ENCODE results near the gene PRR19.
A peak's percentile ranks its signal among the peaks of the same experiment; 100 is the strongest.

Gene PRR19

DNA sequence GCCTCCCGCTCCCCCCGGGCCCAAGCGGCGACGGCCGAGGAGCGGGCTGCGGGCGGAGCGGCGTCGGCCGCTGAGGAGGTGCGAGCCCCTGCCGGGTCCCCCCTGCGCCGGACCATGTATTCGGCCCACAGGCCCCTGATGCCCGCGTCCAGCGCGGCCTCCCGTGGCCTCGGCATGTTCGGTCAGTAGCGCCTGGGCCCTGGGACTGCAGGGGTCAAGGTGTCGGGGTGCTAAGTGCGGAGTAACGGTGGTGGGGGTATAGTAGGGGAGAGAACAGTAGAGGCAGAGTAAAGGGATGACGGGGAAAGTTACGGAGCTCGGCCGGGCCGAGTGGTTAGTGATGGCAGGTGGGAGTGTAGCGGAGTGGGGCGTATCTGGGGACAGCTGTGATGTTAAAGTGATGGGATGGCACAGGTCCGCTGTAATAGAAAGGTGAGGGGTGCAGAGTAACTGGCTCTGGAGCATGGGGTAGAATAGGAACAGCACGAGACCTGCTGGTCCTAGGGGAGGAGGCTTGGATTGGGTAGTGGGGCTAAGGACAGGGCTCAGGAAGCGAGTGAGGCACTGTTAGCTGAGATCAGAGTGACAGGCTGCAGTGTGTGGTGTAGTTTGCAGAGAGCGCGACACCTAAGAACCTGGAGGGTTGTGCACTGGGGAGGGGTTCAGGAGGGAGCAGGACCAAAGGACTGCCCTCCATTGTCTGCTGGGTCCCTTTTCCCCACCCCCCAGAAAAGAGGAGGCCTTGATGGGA lies 17.2 kb upstream of the PRR19 start:
- DNase-seq: peak; percentile 41

DNA sequence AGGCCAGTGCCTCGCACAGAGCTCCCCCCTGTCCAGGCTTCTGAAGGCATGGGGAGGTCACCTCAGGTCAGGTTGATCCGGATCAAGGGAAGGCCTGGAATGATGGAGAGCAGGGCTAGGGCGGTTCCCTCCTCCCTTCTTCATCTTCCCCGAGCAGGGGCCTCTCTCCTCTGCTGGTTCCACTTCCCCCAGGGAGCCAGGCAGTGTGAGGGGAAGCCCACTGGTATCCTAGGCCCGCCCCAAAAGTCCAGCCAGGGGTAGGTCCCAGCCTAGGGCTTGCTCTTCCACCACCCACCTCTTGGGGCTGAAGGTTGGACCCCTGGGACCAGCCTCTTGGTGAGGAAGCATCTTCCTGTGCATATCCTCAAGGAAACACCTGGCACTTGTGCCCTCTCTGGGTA lies 16.4 kb upstream of the PRR19 start:
- no peak for DNase-seq

DNA sequence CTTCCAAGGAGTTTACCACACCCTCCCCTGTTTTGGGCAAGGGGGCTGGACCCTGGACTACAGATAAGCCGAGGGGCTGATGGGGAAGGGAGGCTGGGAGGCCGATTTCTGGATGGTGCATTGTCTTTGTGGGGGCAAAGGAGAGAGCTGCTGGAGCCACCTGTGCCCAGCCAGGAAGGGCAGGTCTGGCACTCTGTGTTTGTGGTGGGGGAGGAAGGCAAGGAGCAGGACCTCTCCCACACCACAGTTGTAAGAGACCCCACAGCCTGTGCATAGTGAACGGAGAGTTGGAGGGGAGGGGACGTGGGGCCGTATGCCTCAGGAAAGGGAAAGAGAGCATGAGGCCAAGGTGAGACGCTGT lies 16.0 kb upstream of the PRR19 start:
- DNase-seq: no peak

DNA sequence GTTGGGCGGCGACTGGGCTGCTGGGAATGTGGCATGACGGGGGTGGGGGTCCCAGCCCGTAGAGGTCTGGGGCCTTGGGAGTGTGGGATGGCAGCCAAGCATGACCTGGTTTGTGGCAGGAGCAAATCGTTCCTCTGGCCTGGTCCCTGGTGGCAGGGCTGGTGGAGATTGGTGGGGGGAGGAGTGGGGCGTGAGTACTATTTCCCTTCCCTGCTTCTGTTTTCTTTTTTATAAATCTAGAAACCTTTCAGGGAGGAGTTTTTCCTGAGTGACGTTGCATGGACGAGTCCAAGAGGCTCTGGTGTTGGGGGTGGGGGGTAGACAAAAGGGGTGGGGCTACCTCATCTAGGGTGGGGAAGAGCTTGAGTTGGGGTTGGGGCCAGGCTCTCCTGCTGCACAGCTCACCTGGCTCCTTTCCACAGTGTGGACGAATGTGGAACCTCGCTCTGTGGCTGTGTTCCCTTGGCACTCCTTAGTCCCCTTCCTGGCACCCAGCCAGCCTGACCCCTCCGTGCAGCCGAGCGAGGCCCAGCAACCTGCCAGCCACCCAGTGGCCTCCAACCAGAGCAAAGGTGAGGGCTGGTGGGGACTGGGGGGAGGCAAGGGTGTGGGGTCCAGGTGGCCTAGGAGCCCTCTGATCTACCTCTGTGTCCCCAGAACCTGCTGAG lies 15.4 kb upstream of the PRR19 start:
- DNase-seq: no peak

DNA sequence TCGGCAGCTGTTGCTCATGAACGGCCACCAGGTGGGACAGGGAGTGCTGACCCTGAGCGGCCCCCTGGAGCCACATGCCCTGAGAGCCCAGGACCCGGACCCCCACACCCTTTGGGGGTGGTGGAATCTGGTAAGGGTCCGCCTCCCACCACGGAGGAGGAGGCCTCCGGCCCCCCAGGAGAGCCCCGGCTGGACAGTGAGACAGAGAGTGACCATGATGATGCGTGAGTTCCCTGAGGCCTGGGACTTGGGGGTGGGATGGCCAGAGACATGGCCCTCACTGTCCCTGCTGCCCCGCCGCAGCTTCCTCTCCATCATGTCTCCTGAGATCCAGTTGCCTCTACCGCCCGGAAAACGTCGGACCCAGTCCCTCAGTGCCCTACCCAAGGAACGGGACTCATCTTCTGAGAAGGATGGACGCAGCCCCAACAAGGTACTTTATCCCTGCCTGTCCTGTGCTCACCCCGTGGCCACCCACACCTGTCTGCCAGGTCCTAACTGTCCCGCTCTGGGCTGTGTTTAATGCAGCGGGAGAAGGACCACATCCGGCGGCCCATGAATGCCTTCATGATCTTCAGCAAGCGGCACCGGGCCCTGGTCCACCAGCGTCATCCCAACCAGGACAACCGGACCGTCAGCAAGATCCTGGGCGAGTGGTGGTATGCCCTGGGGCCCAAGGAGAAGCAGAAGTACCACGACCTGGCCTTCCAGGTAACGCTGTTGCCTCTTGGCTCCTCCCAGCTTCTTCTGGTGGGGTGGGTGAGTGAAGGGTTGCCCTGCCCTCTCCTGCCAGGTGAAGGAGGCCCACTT lies 14.7 kb upstream of the PRR19 start:
- no peak for DNase-seq

DNA sequence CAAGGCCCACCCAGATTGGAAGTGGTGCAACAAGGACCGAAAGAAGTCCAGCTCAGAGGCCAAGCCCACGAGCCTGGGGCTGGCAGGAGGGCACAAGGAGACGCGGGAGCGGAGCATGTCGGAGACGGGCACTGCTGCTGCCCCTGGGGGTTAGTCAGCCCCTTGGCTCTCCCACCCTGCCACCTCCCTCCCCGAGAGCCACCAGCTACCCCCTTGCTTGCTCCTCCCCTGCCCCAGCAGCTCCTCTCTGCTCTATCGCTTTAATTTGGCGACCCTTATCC lies 14.2 kb upstream of the PRR19 start:
- no peak for DNase-seq

DNA sequence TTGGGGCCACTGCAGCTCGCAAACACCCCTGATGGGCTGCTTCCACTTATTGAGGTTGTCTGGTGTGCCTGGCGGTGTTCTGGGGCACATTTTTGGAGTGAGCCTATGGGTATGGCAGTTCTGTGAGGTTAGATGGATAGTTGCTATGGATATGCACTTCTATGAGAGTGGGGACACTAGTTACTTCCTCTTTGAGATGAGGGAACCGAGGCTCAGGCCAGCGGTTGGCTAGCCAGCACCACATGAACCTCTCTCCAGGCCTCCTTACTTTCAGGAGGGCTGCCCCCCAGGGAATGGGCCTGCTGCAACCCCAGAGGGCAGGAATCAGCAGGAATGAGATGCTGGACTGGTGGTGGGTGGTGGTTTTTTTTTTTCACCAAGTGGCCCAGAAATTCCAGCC lies 13.5 kb upstream of the PRR19 start:
- DNase-seq: no peak

DNA sequence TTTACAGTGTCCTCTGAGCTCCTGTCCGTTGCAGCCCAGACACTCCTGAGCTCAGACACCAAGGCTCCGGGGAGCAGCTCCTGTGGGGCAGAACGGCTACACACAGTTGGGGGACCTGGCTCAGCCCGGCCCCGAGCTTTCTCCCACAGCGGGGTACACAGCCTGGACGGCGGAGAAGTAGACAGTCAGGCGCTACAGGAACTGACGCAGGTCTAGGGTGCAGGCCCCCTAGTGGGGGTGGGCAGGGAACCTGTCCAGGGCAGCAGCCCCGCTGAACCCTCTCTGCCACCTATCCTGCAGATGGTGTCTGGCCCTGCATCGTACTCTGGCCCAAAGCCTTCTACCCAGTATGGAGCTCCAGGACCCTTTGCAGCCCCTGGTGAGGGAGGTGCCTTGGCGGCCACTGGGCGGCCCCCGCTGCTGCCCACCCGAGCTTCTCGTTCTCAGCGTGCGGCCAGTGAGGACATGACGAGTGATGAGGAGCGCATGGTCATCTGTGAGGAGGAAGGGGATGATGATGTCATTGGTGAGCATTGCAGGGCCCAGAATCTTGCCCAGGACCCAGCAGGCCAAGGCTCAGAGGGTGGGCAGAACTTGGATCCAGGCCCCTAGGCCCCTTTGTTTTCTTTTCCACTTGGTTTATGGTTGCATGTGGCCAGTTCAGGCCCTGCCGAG lies 12.9 kb upstream of the PRR19 start:
- no peak for DNase-seq

DNA sequence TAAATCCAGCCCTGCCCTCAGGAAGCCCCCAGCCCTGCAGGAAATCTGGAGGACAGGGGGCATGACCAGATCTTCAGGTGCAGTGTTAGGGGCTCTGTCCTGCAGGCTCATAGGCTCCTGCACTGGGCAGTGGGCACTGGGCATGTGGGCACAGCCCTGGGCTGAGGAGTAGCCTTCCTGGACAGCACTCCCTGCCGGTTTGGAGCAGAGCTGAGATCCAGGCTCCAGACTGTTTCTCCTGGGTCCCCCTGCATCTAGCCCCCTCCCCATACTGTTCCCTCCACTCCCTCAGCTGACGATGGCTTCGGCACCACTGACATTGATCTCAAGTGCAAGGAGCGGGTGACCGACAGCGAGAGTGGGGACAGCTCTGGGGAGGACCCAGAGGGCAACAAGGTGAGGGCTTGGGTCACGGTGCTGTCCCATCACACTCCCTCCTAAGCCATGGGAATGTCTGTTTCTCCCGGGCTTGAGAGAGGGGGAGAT lies 12.3 kb upstream of the PRR19 start:
- DNase-seq: no peak

DNA sequence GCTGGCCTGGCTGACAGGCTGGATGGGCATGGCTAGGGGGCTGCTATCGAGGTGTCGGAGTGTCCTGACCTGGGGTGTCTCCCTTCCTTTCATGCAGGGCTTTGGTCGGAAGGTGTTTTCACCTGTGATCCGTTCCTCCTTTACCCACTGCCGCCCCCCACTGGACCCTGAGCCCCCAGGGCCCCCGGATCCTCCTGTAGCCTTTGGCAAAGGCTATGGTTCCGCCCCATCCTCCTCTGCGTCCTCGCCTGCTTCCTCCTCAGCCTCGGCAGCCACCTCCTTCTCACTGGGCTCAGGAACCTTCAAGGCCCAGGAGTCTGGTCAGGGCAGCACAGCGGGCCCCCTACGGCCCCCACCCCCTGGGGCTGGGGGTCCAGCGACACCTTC lies 11.8 kb upstream of the PRR19 start:
- no peak for DNase-seq

DNA sequence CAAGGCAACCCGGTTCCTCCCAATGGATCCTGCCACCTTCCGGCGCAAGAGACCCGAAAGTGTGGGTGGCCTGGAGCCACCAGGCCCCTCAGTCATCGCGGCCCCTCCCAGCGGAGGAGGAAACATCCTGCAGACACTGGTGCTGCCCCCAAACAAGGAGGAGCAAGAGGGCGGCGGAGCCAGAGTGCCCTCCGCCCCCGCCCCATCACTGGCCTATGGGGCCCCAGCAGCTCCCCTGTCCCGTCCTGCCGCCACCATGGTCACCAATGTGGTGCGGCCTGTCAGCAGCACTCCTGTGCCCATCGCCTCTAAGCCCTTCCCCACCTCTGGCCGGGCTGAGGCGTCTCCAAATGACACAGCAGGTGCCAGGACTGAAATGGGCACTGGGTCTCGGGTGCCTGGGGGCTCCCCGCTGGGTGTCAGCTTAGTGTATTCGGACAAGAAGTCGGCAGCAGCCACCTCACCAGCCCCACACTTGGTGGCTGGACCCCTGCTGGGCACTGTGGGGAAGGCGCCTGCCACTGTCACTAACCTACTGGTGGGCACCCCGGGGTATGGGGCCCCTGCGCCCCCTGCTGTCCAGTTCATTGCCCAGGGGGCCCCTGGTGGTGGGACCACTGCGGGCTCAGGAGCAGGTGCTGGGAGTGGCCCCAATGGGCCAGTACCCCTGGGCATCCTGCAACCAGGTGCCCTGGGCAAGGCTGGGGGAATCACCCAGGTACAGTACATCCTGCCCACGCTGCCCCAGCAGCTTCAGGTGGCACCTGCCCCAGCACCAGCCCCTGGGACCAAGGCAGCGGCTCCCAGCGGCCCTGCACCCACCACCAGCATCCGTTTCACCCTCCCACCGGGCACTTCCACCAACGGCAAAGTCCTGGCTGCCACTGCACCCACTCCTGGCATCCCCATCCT lies 11.2 kb upstream of the PRR19 start:
- peak; percentile 73 for DNase-seq

DNA sequence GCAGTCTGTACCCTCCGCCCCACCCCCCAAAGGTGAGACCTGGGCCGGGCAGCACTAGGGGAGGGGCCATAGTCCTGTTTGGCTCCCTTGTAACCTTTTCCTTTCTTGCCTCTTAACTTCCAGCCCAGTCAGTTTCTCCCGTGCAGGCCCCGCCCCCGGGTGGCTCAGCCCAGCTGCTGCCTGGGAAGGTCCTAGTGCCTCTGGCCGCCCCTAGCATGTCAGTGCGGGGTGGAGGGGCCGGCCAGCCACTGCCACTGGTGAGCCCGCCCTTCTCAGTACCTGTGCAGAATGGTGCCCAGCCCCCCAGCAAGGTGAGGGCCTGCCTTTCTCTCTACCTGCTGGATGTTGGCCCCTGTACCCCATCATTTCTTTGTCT lies 10.5 kb upstream of the PRR19 start:
- DNase-seq: no peak

DNA sequence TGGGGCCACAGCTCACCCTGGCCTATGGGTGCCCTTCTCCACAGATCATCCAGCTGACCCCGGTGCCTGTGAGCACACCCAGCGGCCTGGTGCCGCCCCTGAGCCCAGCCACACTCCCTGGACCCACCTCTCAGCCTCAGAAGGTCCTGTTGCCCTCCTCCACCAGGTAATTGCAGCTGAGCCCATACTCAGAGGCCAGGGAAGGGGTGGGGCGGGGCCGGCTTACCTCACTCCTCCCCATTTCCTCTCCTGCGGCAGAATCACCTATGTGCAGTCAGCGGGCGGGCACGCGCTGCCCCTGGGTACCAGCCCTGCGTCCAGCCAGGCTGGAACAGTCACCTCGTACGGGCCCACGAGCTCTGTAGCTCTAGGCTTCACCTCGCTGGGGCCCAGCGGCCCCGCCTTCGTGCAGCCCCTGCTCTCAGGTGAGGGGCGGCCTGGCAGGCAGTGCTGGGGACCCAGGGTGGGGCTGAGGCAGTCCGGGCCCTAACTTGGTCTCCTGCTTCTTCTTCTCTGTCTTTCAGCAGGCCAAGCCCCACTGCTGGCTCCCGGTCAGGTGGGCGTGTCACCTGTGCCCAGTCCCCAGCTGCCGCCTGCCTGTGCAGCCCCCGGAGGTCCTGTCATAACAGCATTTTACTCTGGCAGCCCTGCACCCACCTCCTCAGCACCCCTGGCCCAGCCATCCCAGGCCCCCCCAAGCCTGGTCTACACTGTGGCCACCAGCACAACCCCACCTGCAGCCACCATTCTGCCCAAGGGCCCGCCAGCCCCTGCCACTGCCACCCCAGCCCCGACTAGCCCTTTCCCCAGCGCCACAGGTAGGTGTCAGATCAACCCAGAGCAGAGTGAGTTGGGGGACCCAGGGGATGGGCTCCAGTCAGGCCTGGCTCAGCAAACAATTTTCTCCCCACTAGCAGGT lies 9.6 kb upstream of the PRR19 start:
- no peak for DNase-seq

DNA sequence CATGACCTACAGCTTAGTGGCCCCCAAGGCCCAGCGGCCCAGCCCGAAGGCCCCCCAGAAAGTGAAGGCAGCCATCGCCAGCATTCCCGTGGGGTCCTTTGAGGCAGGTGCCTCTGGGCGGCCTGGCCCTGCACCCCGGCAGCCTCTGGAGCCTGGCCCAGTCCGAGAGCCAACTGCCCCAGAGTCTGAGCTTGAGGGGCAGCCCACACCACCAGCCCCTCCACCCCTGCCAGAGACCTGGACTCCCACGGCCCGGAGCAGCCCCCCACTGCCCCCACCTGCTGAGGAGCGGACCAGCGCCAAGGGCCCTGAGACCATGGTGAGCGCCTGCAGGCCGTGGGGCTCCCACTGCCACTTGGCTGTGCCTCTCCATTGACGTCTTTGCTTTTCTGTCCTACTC lies 9.0 kb upstream of the PRR19 start:
- no peak for DNase-seq

DNA sequence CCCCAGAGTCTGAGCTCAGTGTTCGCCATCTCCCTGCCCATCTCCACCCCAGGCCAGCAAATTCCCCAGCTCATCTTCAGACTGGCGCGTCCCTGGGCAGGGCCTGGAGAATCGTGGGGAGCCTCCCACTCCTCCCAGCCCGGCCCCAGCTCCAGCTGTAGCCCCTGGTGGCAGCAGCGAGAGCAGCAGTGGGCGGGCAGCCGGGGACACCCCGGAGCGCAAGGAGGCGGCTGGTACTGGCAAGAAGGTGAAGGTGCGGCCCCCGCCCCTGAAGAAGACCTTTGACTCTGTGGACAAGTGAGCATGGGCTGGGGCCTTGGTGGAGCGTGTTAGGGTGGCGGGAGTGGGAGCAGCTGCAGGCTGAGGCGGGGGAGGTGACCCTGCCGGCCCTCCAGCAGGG lies 8.4 kb upstream of the PRR19 start:
- no peak for DNase-seq

DNA sequence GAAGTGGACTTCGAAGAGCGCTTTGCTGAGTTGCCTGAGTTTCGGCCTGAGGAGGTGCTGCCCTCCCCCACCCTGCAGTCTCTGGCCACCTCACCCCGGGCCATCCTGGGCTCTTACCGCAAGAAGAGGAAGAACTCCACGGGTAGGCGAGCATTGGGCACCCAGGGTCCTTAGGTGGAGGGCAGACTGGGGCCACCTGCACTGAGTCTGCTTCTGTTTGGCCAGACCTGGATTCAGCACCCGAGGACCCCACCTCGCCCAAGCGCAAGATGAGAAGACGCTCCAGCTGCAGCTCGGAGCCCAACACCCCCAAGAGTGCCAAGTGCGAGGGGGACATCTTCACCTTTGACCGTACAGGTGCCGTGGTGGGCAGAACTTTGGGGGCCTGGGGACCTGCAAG lies 8.0 kb upstream of the PRR19 start:
- no peak for DNase-seq

DNA sequence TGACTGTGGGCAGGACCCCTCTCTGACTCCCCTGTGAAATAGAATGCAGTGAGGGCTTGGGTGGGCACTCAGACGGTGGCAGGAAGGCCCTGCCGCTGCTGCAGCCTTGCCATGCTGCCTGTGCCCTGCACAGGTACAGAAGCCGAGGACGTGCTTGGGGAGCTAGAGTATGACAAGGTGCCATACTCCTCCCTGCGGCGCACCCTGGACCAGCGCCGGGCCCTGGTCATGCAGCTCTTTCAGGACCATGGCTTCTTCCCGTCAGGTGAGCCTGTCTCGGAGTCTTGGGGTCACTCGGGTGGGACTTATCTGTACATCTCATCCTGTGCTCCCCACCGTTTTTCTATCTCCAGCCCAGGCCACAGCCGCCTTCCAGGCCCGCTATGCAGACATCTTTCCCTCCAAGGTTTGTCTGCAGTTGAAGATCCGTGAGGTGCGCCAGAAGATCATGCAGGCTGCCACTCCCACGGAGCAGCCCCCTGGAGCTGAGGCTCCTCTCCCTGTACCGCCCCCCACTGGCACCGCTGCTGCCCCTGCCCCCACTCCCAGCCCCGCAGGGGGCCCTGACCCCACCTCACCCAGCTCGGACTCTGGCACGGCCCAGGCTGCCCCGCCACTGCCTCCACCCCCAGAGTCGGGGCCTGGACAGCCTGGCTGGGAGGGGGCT lies 7.3 kb upstream of the PRR19 start:
- DNase-seq: no peak

DNA sequence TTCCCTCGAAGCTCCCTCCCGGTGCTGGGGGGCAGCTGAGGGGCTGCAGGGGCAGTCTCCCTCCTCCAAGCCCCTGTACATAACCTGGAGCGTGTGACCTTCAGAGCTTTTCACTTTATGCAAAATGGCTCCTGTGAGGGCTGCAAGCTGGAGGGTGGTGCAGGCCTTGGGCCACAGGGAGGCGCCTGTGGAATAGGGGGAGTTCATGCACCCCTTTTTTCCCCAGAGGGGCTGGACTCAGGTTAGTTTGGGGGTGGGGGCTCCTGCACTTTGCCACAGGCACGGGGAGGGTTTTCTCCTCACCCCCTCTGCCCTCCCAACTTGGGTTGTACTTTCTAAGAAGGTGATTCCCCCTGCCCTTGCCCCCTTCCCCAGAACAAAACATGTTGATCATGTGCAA lies 6.6 kb upstream of the PRR19 start:
- no peak for DNase-seq

DNA sequence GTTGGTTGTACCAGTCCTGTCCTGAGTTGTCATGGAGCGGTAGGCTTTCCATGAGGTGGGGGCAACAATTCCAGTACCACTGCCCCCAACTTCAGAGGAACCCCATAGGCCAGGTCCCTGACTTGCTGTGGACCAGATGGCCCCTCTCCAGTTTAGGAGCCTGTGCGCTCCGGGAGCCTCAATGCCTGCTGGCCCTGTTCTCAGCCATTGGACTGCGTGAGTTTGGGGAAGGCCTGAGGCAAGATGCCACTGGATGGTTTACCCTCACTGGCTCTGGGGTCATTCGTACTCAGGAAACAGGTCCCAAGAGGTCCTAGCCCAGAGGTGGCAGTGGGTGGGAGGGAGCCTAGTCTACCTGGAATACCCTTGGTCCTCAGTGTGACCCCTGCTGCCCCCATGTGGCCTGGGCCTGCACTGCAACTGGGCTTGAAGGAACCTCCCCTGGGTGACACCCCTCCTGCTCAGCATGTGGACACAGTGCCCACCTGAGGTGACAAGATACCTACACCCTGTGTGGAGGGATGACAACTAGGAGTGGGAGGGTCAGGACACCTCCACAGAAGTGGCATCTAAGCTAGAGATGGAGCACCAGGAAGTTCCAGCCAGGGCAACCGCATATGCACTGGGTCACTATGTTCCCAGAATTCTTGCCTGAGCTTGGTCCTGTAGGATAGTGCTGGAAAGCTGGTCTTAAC lies 6.0 kb upstream of the PRR19 start:
- DNase-seq: peak; percentile 96

DNA sequence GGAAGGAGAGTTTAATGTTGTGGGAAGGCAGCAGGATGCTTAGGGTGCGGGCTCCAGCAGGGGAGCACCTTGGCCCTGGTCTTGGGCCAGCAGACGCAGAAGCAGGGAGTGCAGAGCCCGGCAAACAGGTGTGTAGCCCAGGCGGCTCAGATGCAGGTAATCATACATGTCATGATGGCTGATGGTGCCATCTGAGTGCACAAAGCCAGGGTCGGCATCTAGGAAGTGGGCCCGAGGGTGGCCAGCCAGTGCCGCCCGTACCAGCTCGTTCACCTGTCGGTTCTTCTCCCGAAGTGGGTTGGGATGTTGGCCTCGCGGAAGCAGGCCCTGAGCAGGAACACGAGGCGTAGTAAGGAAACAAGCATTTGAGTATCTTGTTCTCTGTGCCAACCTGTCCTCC lies 4.9 kb upstream of the PRR19 start:
- DNase-seq: no peak

Measured in activated T-cell treated with anti-CD3 and anti-CD28 coated beads, Interleukin-2, amount 50 U/mL, for 1 hour (primary cell).